Measurements from ENCODE around the gene TXNDC17. TPM values are rescaled to one million over a fixed set of nuclear protein-coding genes. Genes with fewer than 3 reads are reported as not detected.

The TXNDC17 gene
- total RNA-seq, 1 donor from 2014 or later, result 164 TPM

DNA sequence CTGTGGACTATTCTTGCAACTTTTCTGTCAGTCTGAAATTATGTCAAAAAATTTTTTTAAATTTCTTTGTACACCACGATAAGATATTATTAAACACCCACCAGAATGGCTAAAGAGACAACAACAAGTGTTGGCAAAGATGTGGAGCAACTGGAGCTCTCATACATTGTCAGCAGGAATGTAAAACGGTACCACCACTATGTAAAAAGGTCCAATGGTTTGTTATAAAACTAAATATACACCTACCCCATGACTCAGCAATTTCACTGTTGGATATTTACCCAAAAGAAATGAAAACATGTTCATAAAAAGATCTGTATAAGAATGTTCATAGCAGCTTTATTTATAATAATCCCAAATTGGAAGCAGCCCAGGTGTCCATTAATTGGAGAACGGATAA, 7.6 kb upstream of the TXNDC17 start:
- intact Hi-C loops (cut with DNase I), result no loop called here
- Histone ChIP-seq H3K36me3 (peaks cover 0 to 28% of the 10 kb centered on the region in 2 donors), H3K27me3 (no peaks in the 10 kb centered on the region), H3K27ac (no peak overlapping the region), H3K4me1 (peaks cover 13% of the 10 kb centered on the region), H3K9me3 (no peaks in the 10 kb centered on the region), H3K4me3 (no peak overlapping the region)
- no peak for TF ChIP-seq POLR2AphosphoS5 (IDR thresholded peaks at IDR 0.05; ENCODE audit: insufficient read depth in 1 of 2, low read depth in 1 of 2)
- TF ChIP-seq POLR2A (IDR thresholded peaks at IDR 0.05), result no peak
- TF ChIP-seq, protein P1, sequence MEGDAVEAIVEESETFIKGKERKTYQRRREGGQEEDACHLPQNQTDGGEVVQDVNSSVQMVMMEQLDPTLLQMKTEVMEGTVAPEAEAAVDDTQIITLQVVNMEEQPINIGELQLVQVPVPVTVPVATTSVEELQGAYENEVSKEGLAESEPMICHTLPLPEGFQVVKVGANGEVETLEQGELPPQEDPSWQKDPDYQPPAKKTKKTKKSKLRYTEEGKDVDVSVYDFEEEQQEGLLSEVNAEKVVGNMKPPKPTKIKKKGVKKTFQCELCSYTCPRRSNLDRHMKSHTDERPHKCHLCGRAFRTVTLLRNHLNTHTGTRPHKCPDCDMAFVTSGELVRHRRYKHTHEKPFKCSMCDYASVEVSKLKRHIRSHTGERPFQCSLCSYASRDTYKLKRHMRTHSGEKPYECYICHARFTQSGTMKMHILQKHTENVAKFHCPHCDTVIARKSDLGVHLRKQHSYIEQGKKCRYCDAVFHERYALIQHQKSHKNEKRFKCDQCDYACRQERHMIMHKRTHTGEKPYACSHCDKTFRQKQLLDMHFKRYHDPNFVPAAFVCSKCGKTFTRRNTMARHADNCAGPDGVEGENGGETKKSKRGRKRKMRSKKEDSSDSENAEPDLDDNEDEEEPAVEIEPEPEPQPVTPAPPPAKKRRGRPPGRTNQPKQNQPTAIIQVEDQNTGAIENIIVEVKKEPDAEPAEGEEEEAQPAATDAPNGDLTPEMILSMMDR (IDR thresholded peaks at IDR 0.05), result no peak
- no peak for DNase-seq (ENCODE audit: extremely low spot score in 2 of 2)

DNA sequence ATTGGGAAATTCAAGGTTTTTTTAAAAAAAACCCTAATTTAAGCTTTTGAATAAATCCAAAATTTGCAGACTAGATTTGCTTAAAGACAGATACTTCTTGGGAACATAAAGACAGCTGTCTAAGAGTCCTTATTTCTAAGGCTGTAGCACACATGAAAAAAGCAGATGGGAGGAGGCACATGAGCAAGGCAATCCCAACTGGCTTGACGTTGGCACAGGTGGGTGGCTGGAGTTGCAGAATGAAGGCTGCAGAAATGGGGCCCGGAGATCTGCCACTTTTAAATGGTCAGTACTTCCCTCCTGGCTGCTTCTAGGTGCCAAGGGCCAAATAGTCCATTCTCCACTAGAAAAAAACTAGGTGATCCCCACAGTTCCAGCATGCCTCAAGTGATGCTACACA, 4.8 kb upstream of the TXNDC17 start:
- peaks cover 31% of the 10 kb centered on the region for H3K4me1 ChIP-seq
- no peak overlapping the region for H3K27ac ChIP-seq
- no peak overlapping the region for H3K4me3 ChIP-seq
- TF ChIP-seq, protein P1 (IDR thresholded peaks at IDR 0.05), result no peak
- no peak for TF ChIP-seq POLR2AphosphoS5 (IDR thresholded peaks at IDR 0.05; ENCODE audit: insufficient read depth in 1 of 2, low read depth in 1 of 2)
- no peak for TF ChIP-seq POLR2A (IDR thresholded peaks at IDR 0.05)
- no peaks in the 10 kb centered on the region for H3K9me3 ChIP-seq
- no peak for DNase-seq (ENCODE audit: extremely low spot score in 2 of 2)
- H3K27me3 ChIP-seq, result no peaks in the 10 kb centered on the region
- H3K36me3 ChIP-seq, result peaks cover 0 to 20% of the 10 kb centered on the region in 2 donors
- intact Hi-C loops (cut with DNase I), result no loop called here

DNA sequence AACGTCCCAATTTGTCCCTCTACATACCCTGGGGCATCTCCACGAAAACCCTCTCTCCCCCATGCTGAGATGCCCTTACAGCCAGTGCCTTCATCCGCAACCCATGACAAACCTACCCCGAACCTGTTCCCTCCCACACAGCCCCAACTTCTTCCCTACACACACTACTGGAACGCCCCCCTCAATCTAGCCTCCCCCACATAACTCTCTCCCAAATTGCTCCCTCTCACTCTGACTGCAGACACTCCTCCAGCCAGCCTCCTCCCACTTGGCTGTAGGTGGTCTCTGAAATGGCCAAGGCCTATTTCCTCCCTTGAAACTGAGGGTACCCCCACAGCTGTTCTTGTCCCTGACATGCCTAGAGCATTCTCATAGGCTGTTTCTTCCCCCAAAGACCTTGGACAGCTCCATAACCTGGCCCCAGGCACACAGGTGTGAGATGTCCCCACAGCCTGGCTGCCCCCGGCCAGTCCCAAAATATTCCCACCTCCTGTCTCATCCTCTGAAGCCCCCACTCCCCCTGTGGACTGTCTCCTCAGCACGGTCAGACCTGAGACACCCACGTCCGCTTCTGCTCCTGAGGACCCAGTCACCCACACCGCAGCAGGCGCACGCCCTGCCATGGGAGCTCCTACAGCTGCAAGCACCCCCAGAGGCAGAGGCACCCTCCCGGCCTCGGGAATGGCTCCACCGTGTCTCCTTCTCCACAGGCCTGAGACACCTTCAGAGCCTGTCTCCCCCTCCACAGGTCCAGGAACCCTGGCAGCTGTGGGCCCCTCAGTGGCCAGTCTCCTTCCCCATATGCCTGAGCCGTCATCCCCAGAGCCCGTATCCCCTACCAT, 4.0 kb upstream of the TXNDC17 start:
- Histone ChIP-seq H3K4me1 (peaks cover 37% of the 10 kb centered on the region), H3K9me3 (no peaks in the 10 kb centered on the region), H3K27me3 (no peaks in the 10 kb centered on the region), H3K4me3 (no peak overlapping the region), H3K36me3 (peaks cover 0 to 15% of the 10 kb centered on the region in 2 donors), H3K27ac (no peak overlapping the region)
- intact Hi-C loops (cut with DNase I), result no loop called here
- no peak for TF ChIP-seq POLR2A (IDR thresholded peaks at IDR 0.05)
- TF ChIP-seq POLR2AphosphoS5 (IDR thresholded peaks at IDR 0.05; ENCODE audit: insufficient read depth in 1 of 2, low read depth in 1 of 2), result no peak
- TF ChIP-seq, protein P1 (IDR thresholded peaks at IDR 0.05), result no peak
- DNase-seq (ENCODE audit: extremely low spot score in 2 of 2), result no peak

DNA sequence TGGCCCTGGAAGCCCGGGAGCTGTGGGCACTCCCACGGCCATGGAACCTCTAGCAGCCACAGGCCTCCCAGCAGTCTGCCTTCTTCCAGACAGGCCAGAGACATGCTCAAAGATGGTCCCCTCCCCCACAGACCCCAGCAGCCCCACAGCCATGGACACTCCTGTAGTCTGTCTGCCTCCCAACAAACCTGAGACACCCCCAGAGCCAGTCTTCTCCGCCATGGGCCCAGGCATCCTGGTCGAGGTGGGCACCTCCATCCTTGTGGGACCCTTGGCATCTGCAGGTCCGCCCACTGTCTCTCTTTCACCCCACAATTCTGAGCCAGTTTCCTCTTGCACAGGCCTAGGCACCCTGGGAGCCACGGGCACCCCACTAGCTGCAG, 3.4 kb upstream of the TXNDC17 start:
- Histone ChIP-seq H3K4me1 (peaks cover 43% of the 10 kb centered on the region), H3K27me3 (no peaks in the 10 kb centered on the region), H3K4me3 (no peak overlapping the region), H3K27ac (no peak overlapping the region), H3K36me3 (peaks cover 0 to 11% of the 10 kb centered on the region in 2 donors), H3K9me3 (no peaks in the 10 kb centered on the region)
- intact Hi-C loops (cut with DNase I), result no loop called here
- DNase-seq (ENCODE audit: extremely low spot score in 2 of 2), result no peak
- TF ChIP-seq POLR2A (IDR thresholded peaks at IDR 0.05), result no peak
- no peak for TF ChIP-seq POLR2AphosphoS5 (IDR thresholded peaks at IDR 0.05; ENCODE audit: insufficient read depth in 1 of 2, low read depth in 1 of 2)
- TF ChIP-seq, protein P1 (IDR thresholded peaks at IDR 0.05), result no peak
